Stomach (tissue), 4 donors: ENCODE results near the gene KRT33B.

Source experiments
- CTCF ChIP-seq, 7 experiments: fragments of 450-650 bp in 4 of 7; fragments of 200-600 bp in 3 of 7; sonication (generic) in 3 of 7; IDR thresholded peaks; one replicate each; pipeline ENCODE4 v1.5.1; 2016 to 2019; ENCODE audit warnings: antibody characterized with exemption in 7 of 7, control low read depth in 2 of 7, mild to moderate bottlenecking in 1 of 7
- POLR2A ChIP-seq, 4 donors: fragments of 450-650 bp; IDR thresholded peaks; one replicate each; pipeline ENCODE4 v1.6.1; 2016; ENCODE audit warnings: antibody characterized with exemption in 4 of 4, control low read depth in 2 of 4, mild to moderate bottlenecking in 1 of 4, moderate library complexity in 1 of 4

DNA sequence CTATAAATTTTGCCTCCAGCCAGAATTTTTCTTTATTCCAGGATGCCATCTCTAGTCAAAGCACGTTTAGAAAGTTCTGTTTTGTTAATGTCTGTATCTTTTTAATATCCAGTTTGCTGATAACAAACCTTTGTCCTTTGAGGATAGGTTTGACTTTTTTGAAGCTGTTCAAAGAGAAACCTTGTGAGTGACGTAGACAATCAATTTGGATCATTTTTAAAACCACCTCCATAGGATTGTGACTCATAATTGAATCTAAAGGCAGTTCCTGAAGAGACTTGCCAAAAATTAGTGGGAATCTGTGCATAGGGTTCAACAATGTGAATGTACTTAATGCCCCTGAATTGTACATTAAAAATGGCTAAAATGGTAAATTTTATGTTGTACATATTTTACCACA lies 21.9 kb upstream of the KRT33B start:
- TF ChIP-seq CTCF (IDR thresholded peaks at IDR 0.05) (no peak), POLR2A (IDR thresholded peaks at IDR 0.05) (no peak)
